PFSK-1 (cell line): ENCODE results near the gene LAMP1.

ENCODE experiments used
- FOXP2 ChIP-seq: optimal IDR thresholded peaks from 2 replicates; pipeline ENCODE3; 2011; ENCODE audit warnings: borderline replicate concordance, control low read depth, inconsistent platforms; ENCODE audit not compliant: insufficient read depth; ENCODE audit errors: extremely low read length, extremely low read depth
- POLR2AphosphoS5 ChIP-seq: IDR thresholded peaks from 2 replicates; pipeline ENCODE4 v1.6.1; 2012; ENCODE audit warnings: low read depth, mild to moderate bottlenecking, control low read depth, low read length, moderate library complexity
- REST ChIP-seq, 2 experiments: IDR thresholded peaks; 2 replicates each; pipeline versions ENCODE4 v1.6.1 to v1.8.0; 2011 to 2012; ENCODE audit warnings: low read depth in 2 of 2, low read length in 2 of 2, control low read depth in 1 of 2, inconsistent platforms in 1 of 2, mild to moderate bottlenecking in 1 of 2, moderate library complexity in 1 of 2; ENCODE audit not compliant: insufficient read depth in 1 of 2
- SIN3A ChIP-seq: IDR thresholded peaks from 2 replicates; pipeline ENCODE4 v1.6.1; 2012; ENCODE audit warnings: mild to moderate bottlenecking, low read length, moderate library complexity, borderline replicate concordance; ENCODE audit not compliant: insufficient read depth
- TAF1 ChIP-seq: IDR thresholded peaks from 2 replicates; pipeline ENCODE4 v1.6.1; 2012; ENCODE audit warnings: low read length, control low read depth, borderline replicate concordance; ENCODE audit not compliant: insufficient read depth

Gene LAMP1

DNA sequence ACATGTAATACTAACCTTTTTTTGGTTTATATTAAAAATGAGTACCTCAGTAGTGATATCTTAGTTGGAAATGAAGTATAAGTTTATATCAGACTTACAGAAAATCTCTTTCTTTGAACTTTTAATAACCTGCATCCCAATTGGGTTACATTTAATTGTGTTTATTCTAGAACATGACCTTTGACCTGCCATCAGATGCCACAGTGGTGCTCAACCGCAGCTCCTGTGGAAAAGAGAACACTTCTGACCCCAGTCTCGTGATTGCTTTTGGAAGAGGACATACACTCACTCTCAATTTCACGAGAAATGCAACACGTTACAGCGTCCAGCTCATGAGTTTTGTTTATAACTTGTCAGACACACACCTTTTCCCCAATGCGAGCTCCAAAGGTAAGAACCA lies 12.4 kb downstream of the LAMP1 start:
- TF ChIP-seq FOXP2 (no peak), TAF1 (no peak), REST (IDR thresholded peaks at IDR 0.05; ENCODE audit: insufficient read depth in 1 of 2, low read depth in 2 of 2, low read length in 2 of 2) (no peak), POLR2AphosphoS5 (no peak), SIN3A (no peak)

GRCh38 chr13:113315992-113316391 lies 19.0 kb downstream of the LAMP1 start:
- no peak for TF ChIP-seq FOXP2
- TF ChIP-seq REST (IDR thresholded peaks at IDR 0.05; ENCODE audit: insufficient read depth in 1 of 2, low read depth in 2 of 2, low read length in 2 of 2) = no peak
- TF ChIP-seq TAF1 = no peak
- TF ChIP-seq POLR2AphosphoS5 = no peak

DNA sequence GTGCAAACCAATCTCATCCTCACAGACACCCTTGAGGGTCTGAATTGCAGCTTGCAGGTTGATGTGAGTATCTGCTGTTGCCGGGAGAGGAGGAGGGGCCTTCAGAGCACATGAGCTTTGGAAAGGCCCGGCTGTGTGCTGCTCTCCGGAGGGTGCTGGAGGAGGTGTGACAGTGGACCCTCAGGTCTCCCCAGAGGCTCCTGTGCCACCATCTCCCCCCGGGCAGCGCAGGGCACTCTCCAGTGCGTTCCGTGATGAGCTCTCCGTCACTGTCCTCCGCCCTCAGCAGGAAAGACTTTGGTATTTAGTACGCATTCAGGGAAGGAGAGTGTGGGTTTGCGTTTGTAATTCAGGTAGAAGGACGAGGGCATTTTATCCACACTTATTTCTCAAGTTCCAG lies 20.0 kb downstream of the LAMP1 start:
- TF ChIP-seq TAF1 = no peak
- no peak for TF ChIP-seq REST (IDR thresholded peaks at IDR 0.05; ENCODE audit: insufficient read depth in 1 of 2, low read depth in 2 of 2, low read length in 2 of 2)

GRCh38 chr13:113318956-113319355 lies 21.9 kb downstream of the LAMP1 start:
- TF ChIP-seq TAF1 = no peak
- no peak for TF ChIP-seq SIN3A

GRCh38 chr13:113319371-113319770 lies 22.3 kb downstream of the LAMP1 start:
- TF ChIP-seq SIN3A = no peak
- no peak for TF ChIP-seq TAF1

- TF ChIP-seq TAF1 (no peak), FOXP2 (no peak), SIN3A (no peak), REST (IDR thresholded peaks at IDR 0.05; ENCODE audit: insufficient read depth in 1 of 2, low read depth in 2 of 2, low read length in 2 of 2) (no peak), POLR2AphosphoS5 (no peak)
Observed at GRCh38 chr13:113320226-113320875, 23.3 kb downstream of the LAMP1 start.
